GM06990 (cell line): ENCODE measurements around the gene SSMEM1.

Source experiments
- DNase-seq: peaks from one replicate; pipeline ENCODE4 v3.0.0-alpha.2; 2011; ENCODE audit not compliant: insufficient read length; ENCODE audit errors: extremely low read depth
- H3K27me3 ChIP-seq: replicated peaks from 2 replicates; pipeline ENCODE4 v1.6.0; 2011; ENCODE audit warnings: low read length; ENCODE audit not compliant: control insufficient read depth, insufficient read depth
- H3K36me3 ChIP-seq: 2 replicates; pipeline ENCODE4 v1.5.1; 2011; ENCODE audit warnings: low read length; ENCODE audit not compliant: control insufficient read depth, insufficient read depth
- H3K4me3 ChIP-seq: replicated peaks from 2 replicates; pipeline ENCODE4 v1.5.1; 2011; ENCODE audit warnings: low read depth, mild to moderate bottlenecking, control low read depth, low read length
- TF ChIP-seq, protein P1 (sequence below): IDR thresholded peaks from 2 replicates; pipeline ENCODE4 v1.5.1; 2011; ENCODE audit warnings: low read length, control low read depth, mild to moderate bottlenecking, inconsistent platforms; ENCODE audit not compliant: insufficient read depth, poor library complexity, severe bottlenecking

Gene SSMEM1

GRCh38 chr7:130201796-130202195, 5.9 kb upstream of the SSMEM1 start:
- no peak for DNase-seq
- TF ChIP-seq, protein P1, sequence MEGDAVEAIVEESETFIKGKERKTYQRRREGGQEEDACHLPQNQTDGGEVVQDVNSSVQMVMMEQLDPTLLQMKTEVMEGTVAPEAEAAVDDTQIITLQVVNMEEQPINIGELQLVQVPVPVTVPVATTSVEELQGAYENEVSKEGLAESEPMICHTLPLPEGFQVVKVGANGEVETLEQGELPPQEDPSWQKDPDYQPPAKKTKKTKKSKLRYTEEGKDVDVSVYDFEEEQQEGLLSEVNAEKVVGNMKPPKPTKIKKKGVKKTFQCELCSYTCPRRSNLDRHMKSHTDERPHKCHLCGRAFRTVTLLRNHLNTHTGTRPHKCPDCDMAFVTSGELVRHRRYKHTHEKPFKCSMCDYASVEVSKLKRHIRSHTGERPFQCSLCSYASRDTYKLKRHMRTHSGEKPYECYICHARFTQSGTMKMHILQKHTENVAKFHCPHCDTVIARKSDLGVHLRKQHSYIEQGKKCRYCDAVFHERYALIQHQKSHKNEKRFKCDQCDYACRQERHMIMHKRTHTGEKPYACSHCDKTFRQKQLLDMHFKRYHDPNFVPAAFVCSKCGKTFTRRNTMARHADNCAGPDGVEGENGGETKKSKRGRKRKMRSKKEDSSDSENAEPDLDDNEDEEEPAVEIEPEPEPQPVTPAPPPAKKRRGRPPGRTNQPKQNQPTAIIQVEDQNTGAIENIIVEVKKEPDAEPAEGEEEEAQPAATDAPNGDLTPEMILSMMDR = no peak
- H3K27me3 ChIP-seq = no peaks in the 10 kb centered on the region
- H3K36me3 ChIP-seq = peaks cover 4% of the 10 kb centered on the region
- H3K4me3 ChIP-seq = no peak overlapping the region

DNA sequence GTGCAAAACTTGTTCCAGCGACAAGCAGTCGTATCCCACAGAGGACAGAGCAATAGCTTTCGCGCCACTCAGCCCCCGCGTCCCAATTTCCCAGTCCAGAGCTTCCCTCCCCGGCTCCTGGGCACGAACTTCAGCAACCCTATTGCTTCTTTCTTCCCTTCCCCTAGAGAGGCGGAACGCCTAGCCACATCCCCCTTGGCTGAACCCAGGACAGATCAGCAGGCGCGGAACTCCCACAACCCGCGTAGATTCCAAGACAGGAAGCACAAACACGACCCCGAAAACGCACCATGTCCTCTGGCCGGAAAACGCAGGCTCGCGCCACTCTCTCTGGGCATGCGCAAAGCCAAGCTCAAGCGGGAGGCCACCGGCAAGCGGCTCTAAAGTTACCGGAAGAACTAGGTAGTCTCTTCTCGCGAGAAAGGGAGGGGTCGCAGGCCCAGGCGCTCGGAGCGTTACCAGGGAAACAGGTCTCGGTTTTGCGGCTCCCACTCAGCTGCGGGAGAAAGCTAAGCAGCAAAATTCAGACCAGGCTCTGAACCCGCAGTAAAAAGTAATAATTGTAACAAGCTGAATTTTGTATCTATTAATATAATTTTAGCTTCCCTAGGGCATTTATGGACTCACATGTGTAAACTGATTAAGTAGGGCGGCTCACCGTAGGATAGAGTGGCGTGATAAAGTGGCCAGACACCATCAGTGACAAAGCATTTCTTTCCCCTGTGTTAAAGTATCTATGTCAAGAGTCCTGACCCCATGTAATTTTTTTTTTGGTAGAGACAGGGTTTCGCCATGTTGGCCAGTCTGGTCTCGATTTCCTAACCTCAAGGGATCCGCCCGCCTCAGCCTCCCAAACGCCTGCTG, 2.3 kb upstream of the SSMEM1 start, which contains the start of gene TMEM209:
Gene TMEM209, minus strand, starts transcription at position 323 of the 864 bp plus-strand sequence. Its CDS starts 31 bp downstream, at position 292.
- H3K36me3 ChIP-seq = peaks cover 4% of the 10 kb centered on the region
- H3K27me3 ChIP-seq = no peaks in the 10 kb centered on the region
- TF ChIP-seq, protein P1 = no peak
- peak within 1 kb of the TSS; percentile 90 for H3K4me3 ChIP-seq
- peak; percentile 93 for DNase-seq

DNA sequence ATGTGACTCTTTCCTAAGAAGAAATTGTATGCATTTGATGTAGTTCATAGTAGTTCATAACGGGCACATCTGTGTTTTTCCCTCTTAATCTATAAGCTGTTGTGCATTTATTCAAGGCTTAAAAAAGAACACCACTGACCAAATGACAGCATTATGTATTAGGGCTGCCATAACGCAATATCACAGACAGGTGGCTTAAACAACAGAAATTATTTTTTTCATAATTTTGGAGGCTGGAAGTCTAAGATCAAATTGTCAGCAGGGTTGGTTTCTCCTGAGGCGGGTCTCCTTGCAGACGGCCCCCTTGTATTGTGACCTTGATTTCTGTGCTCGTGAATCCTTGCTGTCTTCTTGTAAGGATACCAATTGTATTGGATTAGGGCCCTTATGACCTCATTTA, 627 bp upstream of the SSMEM1 start:
- Histone ChIP-seq H3K4me3 (no peak overlapping the region), H3K27me3 (no peaks in the 10 kb centered on the region), H3K36me3 (no peaks in the 10 kb centered on the region; the same call in 1 of the 2 replicates)
- DNase-seq = no peak
- TF ChIP-seq, protein P1 = no peak

DNA sequence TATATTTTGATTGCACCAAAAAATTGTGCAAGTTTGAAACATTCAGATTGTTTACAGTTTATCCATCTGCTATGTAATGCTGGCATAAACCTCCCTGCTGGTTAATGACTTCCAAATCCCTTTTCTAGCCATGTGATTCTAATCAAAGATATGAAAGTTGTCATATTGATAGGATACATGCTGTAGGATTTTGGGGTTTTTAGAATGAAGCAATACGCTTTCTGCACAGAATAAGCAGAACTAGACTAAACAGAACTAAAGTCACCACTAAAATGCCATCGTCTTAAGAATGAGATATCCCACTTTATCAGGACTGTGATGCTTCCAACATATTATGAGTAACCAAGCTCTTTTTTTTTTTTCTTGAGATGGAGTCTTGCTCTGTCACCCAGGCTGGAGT, 856 bp downstream of the SSMEM1 start:
- H3K36me3 ChIP-seq = no peaks in the 10 kb centered on the region
- TF ChIP-seq, protein P1 = no peak
- no peaks in the 10 kb centered on the region for H3K27me3 ChIP-seq
- no peak overlapping the region for H3K4me3 ChIP-seq
- no peak for DNase-seq

- Histone ChIP-seq H3K4me3 (no peak overlapping the region), H3K36me3 (no peaks in the 10 kb centered on the region), H3K27me3 (no peaks in the 10 kb centered on the region)
- no peak for DNase-seq
- TF ChIP-seq, protein P1 = no peak
Observed at GRCh38 chr7:130210181-130210935, 2.7 kb downstream of the SSMEM1 start.
